Anterior cingulate cortex (tissue), 58 donors: ENCODE data around the gene SLC8A2.

ENCODE experiments used
- DNase-seq, 58 donors: peaks; one replicate each; lab custom pipeline; 2025; lab: John Stamatoyannopoulos, UW

Gene SLC8A2

DNA sequence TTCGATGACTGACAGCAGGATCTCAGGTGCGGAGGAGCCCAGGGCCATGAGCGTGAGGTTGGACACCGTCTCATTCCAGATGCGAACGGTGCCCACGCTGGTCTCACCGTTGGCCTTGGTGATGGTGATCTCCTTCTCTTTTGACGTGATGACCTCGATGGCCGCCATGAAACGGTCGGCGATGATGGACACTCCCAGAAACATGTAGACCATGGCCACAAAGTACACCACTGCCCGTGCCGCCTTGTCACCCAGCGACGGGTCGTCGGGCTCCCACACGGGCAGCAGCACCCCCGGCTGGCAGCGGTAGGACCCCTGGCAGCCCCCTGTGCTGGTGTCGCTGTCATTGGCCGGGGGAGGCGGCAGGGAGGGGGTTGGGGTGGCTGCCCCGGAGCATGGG, 5.7 kb downstream of the SLC8A2 start:
- DNase-seq = no peak

DNA sequence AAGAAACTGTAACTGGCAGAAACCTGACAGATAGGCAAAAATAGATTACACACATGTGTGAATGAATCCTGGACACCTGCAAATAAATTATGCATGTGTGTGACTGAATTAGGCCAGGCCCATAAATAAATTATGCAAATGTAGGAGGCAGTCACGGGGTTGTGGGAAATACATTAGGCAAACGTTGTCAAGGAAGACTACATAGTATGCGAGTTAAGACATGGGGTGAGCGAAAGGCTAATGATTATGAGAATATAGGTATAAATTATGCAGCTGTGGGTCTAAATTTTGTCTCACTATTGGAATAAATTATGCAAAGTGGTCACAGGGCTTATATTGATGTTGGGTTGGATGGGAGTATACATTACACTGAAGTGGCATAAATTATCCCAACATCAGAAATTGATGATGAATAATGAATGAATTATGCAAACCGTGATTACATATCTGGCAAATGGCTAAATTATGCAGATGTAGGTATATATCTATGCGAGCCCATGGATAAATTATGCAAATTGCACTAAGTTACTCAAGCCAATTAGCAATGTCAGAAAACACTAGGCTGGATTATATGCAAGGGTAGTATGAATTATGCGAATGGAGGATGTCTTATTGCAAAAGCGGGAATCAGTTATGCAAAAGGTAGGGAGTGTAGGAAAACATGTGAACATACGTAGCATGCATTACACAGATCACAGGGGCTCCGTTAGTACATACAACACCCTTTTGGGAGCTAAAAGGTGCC, 6.8 kb downstream of the SLC8A2 start:
- DNase-seq = no peak

DNA sequence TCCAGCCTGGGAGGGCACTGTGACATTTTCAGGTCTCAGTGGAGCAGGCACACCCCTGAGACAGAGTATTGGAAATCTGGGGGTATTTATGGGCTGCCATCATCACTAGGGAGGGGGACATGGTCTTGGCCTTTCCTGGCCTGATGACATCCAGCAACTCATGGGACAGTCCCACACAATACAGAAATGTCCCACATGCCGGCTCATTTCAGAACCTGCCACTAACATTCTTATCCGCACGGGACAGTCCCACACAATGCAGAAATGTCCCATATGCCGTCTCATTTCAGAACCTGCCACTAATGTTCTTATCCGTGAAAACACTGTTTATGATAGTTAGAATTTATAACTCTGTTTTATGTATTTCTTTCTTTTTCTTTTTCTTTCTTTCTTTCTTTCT, 9.8 kb downstream of the SLC8A2 start:
- DNase-seq = no peak

GRCh38 chr19:47459477-47459876, 12.2 kb downstream of the SLC8A2 start:
- no peak for DNase-seq

DNA sequence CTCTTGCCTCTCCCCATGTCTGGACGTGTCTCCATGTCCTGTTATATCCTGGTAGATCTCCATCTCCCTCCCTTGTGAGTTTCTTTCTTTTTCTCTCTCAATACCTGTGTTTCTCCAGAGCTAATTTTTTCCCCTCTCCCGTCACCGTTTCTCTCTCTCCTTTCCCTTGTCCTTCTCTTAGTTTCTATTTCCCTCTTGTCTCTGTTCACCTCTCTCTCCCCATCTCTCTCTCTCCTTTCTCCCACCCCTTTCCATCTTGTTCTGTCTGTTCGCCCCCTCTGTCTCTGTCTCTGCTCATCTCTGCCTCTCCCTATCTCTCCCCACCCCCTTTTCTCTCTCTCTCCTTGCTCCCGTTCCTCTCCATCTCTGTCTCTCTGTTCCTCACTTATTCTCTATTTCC, 13.0 kb downstream of the SLC8A2 start:
- DNase-seq = no peak

DNA sequence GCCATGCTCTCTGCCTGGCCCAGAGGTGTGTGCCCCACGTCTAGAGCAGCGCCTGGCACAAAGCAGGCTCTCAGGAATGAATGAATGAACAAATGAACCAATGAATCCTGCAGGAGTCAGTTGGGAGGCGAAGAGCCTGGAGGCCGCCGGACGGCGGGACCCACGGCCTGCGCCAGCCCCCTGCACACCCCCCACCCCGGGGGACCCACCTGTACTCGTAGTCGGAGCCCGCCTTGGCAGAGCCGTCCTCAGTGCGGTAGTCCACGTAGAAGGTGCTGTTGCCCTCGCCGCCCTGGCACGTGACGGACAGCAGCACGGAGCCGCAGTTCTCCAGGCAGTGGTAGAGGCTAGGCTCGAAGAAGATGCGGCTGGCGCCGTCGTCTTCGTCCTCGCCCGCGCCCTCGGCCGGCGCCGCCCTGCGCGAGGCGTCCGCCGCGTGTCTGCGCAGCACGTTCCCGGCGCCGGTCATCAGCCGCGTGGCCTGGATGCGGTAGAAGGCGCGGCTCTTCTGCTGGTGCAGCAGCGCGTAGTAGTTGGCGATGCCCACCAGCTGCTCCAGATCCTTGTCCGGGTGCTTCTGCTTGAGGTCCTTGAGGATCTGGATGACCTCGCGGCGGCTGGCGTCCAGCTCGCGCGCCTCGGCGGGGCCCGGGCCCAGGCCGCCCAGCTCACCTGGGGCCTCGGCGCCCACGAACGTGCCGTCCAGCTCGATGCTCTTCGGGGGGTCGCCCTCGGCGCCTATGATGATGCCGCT, 14.8 kb downstream of the SLC8A2 start:
- no peak for DNase-seq

DNA sequence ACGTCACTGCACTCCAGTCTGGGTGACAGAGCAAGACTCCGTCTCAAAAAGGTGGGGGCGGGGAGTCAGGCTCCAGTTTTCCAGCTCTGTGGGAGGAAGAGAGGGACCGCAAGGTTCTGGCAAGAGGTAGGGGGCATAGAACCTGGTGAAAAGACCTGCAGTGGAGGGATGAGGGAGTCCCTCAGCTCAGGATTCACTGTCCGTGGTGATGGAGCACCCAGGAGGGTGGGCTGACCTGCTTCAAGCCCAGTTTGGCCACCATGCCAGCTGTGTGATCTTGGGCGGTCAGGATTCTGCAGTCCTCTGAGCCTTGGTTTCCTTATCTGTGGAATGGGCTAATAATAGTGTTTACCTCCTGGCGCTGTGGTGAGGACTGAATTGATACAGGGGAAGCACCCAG, 21.2 kb downstream of the SLC8A2 start:
- no peak for DNase-seq

- no peak for DNase-seq
Observed at GRCh38 chr19:47448360-47448727, 23.3 kb downstream of the SLC8A2 start.

DNA sequence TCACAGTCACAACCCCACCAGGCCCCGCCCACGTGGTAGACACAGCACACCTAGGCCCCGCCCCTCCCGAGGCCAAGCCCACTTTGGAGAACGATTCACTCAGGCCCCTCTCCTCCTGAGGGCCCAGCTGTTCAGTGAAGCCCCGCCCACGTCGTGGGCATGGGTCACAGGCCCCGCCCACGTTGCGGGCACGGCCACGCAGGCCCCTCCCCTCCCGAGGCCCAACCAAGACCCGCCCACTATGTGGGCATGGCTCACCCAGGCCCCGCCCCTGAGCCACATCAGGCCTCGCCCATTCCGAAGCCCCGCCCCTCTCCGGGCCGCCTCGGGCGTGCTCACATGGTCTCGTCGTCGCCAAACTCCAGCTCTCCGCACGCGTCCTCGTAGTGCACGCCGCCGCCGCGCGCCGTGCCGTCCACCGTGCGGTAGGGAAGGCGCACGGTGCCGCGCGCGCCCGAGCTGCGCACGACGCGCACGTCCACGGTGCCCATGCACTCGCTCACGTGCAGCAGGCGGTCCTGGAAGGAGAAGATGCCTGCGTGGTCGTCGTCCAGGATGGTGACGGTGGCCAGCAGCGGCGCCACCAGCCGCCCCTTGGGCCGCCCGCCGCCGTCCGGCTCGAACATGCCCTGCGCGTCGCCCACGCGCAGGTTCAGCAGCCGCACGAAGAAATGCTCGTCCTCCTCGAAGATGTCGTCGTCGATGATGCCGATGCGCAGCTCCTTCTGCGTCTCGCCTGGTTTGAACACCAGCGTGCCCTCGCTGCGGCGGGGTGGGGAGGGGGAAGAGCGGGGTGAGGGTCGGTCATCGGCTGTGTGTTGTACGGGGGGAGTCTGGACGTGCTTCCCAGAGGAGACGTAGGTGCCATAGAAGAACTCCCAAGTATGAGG, 24.0 kb downstream of the SLC8A2 start:
- DNase-seq = peak in 46 of 58 donors; percentile 6 to 78 (median 50)

DNA sequence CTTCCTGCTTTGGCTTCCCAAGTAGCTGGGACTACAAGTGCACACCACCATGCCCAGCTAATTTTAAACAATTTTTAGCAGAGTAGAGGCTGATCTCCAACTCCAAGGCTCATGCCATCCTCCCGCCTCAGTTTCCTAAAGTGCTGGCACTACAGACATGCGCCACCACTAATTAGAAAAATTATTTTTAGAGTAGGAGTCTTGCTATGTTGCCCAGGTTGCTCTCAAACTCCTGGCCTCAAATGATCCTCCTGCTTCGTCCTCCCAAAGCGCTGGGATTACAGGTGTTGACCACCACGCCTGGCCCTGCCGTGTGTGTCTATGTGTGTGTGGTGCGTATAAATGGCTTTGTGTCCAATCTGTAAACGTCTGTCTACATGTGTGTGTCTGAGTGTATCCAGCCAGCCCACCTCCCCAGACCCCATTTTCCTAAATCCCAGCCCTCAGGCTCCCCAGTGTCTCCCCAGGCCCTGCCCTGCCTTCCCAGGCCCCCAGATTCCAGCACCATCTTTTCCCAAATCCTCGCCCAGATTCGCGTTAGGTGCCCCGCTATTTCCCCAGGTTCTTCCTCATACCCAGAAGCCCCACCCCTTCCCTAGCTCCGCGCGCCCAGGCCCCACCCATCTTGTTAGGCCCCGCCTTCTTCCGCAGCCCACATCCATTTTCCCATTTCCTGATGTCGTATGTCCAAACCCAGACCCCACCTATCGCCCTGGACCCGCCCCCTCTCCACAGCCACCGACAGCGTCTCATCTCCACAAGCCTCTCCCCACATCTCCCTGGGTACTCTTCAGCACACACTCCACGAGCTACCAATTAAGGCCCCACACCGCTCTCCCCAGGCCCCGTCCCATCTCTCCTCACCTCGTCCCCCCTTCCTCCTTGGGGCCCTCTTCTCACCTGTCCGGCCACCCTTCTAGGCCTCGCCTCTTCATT, 24.9 kb downstream of the SLC8A2 start:
- DNase-seq = peak in 17 of 58 donors; percentile 13 to 56 (median 33)

DNA sequence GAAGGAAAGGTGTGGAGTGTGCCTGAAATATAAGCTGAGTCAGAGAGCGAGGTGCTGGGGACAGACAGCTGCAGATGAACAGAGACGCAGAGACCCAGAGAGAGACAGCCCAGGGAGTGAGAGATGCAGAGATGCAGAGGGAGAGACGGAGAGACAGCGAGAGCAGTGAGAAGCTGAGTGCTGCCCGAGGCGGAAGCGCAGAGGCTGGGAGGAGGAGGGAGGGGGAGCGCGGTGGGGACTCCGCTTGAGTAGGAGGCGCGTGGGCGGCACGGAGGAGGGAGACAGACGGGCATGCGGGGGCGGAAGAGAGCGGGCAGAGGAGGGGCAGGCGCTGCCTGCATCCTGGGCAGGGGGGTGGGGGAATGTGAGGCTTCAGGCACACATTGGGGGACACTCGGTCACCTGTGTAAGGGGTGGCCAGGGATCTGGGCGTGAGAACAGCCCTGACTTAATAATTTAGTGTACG, 25.7 kb downstream of the SLC8A2 start:
- DNase-seq = peak in 36 of 58 donors; percentile 5 to 70 (median 26)

GRCh38 chr19:47445527-47445926, 26.2 kb downstream of the SLC8A2 start:
- peak in 2 of 58 donors; percentile 22 to 25 for DNase-seq

- DNase-seq = peak in 1 of 58 donors; percentile 23
Observed at GRCh38 chr19:47444388-47444821, 27.3 kb downstream of the SLC8A2 start.

GRCh38 chr19:47443331-47443730, 28.4 kb downstream of the SLC8A2 start:
- peak in 38 of 58 donors; percentile 6 to 84 (median 42) for DNase-seq

- no peak for DNase-seq
Observed at GRCh38 chr19:47438793-47439220, 32.9 kb downstream of the SLC8A2 start.

DNA sequence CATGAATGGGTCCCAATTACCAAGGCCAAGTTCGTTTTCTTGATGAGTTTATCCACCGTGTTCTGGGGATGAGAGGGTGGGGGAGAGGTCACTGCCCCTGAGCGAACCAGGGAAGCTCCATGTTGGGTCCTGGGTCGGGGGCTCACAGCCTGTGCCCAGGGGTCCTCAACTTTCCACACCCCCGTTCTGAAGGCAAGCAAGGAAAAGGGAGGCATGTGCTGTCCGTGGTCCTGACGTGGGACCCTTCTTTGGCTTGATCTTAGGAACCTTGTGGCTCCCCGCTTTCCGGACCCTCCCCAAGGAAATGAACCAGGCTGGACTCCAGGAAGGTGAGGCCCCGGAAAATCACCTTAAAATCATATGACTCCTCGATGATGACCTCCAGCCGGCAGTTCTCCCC, 34.2 kb downstream of the SLC8A2 start:
- DNase-seq = no peak

GRCh38 chr19:47436712-47437401, 34.8 kb downstream of the SLC8A2 start:
- DNase-seq = peak in 54 of 58 donors; percentile 17 to 85 (median 58)

- peak in 1 of 58 donors; percentile 18 for DNase-seq
Observed at GRCh38 chr19:47435883-47436417, 35.7 kb downstream of the SLC8A2 start.

DNA sequence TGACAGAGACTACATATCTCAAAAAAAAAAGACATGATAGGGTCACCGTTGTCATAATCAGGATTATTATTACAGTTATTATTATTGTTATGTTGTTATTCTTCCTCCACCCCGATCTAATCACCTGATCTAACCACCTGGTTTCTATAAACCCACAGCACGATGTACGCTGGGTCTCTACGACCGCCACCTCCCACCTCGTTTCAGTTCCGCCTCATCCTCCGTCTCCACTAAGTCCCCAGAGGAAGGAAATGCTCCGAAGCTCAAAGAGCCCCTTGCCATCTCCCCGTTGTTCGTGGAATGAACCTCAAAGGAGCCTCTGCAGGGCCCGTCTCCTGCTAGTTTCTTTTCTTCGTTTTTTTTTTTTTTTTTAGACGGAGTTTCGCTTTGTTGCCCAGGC, 36.5 kb downstream of the SLC8A2 start:
- DNase-seq = no peak
